GM12873 (cell line): ENCODE measurements around the gene PRRC2A.
A peak's percentile ranks its signal among the peaks of the same experiment; 100 is the strongest.

Experiments used
- TF ChIP-seq, protein P1 (sequence below): IDR thresholded peaks from 2 replicates; pipeline ENCODE4 v1.5.1; 2012; ENCODE audit warnings: low read depth, mild to moderate bottlenecking, moderate library complexity, low read length, control low read depth; ENCODE audit not compliant: insufficient read depth; ENCODE audit errors: missing control alignments

The PRRC2A gene

DNA sequence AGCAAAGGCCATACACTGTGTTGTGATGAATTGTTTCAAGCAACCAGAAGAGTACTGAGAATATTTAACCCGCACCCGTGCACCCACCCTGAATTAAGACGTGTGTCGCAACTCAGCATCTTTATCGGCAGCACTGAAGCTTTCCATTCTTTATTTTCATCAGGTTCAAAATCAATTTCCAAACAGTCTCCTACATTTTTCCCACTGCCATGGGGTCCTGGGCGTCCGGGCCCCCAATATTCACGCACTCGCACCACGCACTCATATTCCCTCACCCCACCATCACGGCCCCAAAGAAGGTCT is 40.1 kb upstream of the PRRC2A start:
- TF ChIP-seq, protein P1, sequence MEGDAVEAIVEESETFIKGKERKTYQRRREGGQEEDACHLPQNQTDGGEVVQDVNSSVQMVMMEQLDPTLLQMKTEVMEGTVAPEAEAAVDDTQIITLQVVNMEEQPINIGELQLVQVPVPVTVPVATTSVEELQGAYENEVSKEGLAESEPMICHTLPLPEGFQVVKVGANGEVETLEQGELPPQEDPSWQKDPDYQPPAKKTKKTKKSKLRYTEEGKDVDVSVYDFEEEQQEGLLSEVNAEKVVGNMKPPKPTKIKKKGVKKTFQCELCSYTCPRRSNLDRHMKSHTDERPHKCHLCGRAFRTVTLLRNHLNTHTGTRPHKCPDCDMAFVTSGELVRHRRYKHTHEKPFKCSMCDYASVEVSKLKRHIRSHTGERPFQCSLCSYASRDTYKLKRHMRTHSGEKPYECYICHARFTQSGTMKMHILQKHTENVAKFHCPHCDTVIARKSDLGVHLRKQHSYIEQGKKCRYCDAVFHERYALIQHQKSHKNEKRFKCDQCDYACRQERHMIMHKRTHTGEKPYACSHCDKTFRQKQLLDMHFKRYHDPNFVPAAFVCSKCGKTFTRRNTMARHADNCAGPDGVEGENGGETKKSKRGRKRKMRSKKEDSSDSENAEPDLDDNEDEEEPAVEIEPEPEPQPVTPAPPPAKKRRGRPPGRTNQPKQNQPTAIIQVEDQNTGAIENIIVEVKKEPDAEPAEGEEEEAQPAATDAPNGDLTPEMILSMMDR = no peak

DNA sequence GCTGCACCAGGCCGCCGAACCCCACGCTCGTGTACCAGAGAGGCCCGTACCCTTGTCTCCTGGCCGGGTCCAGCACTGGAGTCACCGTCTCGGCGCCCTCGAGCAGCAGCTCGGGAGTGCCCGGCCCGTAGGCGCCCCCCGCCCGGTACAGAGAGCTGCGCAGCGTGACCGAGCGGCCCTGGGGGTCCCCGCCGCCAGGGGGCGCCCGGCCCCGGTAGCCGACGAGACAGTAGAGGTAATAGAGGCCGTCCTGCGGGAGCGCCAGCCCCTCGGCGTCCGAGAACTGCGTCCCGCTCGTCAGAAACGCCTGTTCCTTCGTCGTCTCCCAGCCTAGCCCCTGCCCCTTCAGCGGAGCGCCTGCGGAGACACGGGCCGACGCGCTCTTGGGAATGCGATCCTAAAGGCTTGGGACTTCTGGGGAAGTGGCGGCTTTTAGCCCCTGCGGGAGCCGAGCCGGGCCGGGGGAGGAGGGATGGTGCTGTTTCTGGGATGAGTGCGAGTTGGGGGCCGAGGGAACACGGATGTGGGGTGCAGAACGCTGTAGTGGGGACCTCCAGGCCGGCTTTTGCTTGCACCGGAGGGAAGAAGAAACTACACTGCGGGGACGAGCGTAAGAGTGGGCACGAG is 39.6 kb upstream of the PRRC2A start:
- TF ChIP-seq, protein P1 = peak; percentile 98

DNA sequence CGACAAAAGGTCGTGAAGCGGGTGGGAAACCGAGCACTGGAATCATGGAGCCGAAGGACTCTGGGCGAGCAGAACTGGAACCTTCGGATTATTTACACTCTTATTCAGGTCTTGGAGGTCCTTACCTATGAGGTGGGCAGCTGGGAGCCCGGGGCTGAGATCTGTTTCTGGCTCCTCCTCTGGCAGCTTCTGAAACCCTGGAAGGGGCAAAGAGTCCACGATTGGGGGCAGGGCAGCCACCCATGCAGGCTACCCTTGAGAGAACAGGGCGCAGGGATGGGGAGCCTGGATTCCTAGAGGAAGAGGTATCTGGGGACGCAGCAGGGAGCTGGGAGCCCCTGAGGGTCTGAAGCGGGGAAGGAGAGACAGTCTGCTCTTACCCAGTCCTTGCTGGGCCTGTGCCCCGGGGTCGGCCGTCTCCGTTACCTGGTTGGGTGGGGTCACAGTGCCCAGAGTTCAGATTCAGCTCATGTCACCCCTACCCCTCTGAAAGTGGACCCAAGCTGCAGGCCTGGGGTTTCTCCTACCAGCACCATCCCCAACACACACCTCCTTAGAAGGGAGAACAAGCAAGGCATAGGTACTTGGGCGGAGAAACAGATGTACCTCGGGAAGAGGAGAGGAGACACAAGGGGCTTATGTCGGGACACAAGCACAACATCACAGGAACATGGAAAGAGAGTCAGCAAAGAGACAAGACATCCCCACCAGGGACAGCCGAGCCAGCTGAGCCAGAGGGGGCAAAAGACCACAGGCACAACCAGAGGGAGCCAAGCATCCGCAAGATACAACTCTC is 38.9 kb upstream of the PRRC2A start:
- TF ChIP-seq, protein P1 = no peak

DNA sequence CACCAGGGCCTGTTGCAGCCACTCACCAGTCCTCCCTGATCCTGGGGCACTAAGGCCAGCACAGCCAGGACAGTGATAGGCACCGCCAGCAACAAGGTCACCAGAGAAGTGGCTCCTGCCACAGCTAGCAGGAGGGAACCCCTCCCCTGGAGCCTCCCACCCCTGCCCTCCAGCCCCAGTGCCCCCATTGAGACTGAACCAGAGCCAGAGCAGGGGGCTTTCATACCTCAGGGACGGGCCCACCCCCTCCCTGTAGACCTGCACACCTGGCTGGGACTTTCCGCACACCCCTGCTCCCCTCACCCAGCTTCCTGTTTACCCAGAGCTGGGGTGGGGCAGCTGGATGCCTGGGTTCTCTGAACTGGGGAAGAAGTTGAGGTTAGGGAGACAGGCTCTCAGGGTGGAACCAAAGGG is 38.3 kb upstream of the PRRC2A start, which contains the start of gene LTB:
Gene LTB (minus strand): TSS at position 195 of the 414 bp plus-strand sequence. CDS start 7 bp downstream, at position 188.
- TF ChIP-seq, protein P1 = no peak

DNA sequence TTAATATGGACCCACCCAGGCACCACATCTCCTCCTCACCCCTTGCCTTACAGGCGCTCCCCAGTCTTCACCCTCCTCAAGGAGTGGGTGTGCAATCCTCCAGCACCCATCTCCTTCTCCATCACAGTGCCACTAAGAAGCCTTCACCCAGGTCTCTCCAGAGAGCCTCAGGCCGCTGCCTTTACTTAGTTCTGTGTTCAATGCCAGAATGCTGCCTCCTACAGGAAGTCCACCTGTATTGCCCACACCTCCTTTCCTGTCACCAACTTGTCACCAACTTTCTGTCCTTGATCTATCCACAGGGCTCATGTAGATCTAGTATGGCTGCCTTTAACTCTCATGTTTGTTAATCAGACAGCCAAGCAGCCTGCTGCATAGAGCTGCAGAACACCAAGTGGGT is 35.0 kb upstream of the PRRC2A start:
- TF ChIP-seq, protein P1 = peak; percentile 79

DNA sequence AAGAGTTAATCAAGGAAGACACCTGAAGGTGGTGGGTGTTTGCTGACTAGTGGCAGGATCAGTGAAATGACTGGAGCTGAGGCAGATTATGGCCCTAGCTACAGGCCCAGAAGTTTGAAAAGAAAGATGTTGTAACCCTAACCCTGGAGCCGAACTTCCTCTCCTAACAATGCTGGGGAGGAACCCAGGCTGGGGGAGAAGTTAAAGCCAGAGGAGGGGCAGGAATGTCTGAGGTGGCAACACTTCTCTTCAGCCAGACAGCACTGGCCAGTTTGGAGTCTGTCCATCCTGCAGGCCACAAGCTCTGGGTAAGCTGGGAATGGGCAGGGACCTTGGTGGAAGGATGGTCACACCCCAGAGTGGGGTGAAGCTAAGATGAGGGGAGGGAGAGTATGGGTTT is 34.5 kb upstream of the PRRC2A start, which contains the start of gene LST1:
Gene LST1 (plus strand): TSS at position 270 of the 400 bp plus-strand sequence. CDS start 1,023 bp downstream, outside the sequence.
- TF ChIP-seq, protein P1 = no peak

DNA sequence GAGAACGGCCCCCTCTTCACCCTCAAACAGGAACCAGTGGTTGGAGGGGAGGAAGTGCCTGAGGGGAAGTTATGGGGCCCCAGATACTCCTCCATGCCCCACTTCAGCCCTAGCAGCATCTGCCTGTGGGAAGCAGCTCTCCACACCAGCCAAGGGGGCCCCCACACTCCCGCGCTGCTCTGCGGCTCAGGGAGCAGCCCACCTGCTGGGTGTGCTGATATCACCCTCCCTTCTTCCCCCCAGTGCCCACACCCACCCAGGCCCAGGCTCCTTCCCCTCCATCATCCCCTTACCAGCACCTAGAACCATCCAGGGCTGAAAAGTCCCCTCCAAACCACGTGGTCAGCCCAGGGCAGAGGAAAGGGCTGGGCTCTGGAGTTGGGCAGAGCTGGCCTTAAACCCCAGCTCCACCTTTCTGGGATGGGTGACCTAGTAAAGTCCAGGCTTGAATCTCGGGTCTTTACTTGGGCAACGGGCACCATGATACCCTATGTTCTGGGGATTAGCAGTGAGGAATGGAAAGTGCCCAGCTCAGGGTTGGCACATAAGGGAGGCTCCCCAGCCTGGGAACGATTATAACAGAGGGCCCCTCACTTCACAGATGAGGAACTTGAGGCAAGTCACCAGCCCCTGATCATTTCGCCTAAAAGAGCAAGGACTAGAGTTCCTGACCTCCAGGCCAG is 33.8 kb upstream of the PRRC2A start:
- TF ChIP-seq, protein P1 = no peak
